SH-SY5Y (cell line): Measurements from ENCODE around the gene POLR2E.

ENCODE experiments used
- GATA2 ChIP-seq: IDR thresholded peaks from 2 replicates; pipeline ENCODE4 v1.6.1; 2011; ENCODE audit warnings: mild to moderate bottlenecking, low read depth, low read length
- GATA3 ChIP-seq: IDR thresholded peaks from 2 replicates; pipeline ENCODE4 v1.6.1; 2011; ENCODE audit warnings: low read depth, mild to moderate bottlenecking, low read length, moderate library complexity

POLR2E gene

DNA sequence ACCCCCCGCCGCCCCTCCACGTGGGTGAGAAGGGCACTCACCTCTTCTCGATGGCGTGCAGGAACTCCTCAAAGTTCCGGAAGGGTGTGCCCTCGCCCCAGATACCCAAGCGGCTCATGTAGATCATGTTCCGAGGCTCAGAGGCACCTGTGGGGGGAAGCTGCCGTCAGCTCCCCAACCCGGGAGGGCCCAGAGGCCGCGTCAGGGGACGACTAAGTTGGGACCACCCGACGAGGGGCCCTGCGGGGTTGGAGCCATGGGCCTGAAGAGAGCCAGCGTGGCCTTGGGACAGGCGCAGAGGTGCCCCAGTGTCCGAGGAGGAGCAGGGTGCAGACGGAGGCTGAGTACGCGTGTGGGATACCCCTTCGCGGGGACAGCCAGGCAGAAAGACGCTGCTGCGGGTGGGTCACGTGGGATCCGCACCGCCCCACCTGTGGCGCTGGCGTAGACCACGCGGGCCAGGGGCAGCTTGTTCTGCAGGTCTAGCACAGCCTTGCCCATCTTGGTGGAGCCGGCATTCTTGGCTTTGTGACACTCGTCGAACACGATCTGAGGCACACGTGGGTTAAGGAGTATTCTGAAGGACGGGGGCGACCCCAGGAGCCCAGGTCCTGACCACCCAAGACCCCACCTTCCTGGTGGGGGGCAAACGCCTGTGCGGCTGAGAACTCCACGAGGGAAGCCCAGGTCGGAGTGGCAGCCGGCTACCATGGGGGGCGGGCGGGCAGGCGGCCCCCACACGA, 24.5 kb upstream of the POLR2E start:
- TF ChIP-seq GATA3 (no peak), GATA2 (no peak)

DNA sequence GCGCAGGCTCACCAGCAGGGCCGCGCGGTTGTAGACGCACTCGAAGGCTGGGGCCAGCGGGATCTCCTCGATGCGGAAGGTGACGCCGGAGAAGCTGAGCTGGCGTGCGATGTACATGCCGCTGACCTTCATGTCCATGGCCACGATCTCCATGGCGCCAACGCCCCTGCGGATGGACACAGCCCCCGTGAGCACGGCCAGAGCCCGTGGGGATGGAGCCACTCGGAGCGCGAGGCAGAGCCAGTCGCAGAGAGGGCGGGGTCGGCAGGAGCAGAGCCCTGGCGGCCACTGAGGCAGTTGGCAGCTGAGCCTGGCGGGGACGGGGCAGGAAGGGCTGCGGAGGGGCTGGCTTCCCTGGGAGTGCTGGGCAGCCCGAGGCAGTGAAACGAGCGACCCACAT, 23.8 kb upstream of the POLR2E start:
- no peak for TF ChIP-seq GATA3
- no peak for TF ChIP-seq GATA2

DNA sequence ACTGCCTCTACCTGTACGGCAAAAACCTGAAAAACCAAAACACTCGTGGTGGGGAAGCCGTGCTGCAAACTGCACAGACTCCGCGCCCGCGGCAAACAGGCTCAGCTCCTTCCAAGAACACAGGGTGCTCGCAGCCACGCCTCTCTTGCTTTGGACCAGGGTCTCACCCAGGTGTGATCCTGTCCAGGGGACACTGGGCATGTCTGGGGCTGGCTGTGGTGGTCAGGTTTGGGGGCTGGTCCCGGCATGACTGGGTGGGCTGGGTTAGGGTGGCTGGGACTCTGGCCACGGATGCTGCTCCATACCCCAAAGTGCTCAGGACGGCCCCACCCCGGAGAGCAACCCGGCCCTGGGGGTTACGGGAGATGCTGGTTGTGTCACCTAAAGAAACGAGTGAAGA, 22.5 kb upstream of the POLR2E start:
- TF ChIP-seq GATA3 = no peak
- no peak for TF ChIP-seq GATA2

DNA sequence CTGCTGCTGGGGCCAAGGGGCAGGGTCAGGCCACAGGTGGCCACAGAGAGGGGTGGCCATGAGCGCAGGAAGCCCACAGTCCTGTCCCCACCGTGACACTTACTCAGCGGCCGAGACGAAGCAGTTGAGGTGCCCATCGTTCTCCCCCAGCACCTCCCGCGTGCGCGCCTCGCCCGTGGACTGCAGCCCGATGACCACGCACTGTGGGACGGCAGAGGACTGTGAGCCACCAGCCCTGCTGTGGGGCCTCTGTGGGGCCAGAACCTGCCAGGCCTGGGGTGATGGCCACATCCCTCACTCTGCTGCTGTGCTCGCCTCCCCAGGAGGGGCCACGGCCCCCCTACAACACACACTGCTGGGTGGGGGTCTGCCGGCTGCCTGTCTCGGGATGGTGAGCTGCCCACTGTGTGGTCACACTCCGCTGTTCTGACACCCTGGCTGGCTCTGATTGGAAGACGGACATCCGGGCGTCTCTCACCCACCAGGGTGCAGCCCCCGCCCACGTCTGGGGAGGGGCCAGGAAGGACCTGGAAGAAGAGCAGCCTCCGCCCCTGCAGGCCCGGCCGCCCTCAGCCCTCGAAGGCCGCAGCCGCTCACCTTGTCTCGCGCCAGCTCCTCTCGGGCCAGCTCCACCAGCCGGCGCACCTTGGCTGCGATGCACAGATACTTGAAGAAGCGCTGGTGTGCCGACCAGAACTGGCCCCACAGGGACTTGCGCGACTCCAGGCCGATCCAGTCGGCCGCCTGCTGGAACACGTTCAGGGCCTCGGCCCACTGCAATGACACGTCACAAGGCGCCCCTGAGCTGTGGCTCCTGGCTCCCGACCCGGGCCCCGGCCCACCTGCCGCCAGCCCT, 21.8 kb upstream of the POLR2E start:
- TF ChIP-seq GATA2 = no peak
- no peak for TF ChIP-seq GATA3

DNA sequence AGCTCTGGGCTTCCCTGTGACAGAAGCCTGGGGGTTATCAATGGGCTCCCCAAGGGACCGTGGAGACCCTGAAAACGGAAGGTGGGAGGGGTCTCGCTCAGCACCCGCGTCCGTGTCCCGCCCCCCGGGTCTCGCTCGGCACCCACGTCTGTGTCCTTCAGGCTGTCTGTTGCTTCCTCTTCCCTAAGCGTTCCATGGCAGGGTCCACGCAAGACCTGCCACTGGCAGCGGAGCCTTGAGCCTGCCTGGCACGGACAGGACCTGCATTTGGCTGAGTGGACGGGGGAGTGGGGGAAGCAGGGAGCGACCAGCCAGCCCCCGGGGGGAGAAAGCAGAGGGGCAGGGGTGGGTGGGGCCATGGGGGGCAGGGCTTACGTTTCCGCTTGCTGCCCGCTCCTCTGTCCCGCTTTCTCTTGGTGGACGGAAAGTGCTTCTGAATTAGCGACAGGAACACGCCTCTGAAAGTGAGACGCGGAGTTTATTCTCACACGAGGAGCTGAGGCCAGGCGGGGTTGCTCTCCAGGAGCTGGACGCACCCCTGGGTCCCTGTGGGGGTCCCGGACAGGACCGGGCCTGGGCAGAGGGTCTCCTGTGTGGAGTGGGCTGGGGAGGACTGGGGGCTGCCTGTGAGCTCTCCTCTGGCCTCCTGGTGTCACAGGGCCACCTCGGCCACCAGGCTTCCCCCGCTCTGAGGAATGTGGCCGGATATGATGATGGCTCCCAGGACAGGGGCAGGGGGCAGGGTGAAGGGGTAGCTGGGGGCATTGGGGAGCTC, 20.7 kb upstream of the POLR2E start:
- no peak for TF ChIP-seq GATA3
- no peak for TF ChIP-seq GATA2

DNA sequence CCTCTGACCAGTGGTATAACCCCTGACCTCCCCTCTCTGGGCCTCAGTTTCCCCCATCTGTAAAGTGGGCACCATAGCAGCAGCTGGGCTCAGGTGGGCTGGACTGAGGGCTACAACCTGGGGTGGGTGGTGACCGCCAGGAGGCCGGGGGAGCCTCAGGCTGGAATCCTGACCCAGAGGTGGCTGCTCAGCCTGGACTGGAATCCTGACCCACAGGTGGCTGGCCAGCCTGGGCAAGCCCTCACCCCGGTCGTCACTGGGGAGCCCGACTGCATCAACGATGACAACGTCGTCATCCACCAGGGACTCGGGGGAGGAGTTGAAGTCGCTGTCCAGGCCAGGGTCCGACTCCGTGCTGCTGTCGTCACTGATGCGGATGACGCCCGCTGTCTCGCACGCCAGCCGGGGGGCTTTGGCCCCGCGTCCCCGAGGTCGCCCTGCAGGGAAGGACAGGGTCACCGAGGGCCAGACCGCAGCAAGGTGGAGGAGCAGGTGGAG, 18.9 kb upstream of the POLR2E start:
- TF ChIP-seq GATA3 = no peak
- no peak for TF ChIP-seq GATA2

DNA sequence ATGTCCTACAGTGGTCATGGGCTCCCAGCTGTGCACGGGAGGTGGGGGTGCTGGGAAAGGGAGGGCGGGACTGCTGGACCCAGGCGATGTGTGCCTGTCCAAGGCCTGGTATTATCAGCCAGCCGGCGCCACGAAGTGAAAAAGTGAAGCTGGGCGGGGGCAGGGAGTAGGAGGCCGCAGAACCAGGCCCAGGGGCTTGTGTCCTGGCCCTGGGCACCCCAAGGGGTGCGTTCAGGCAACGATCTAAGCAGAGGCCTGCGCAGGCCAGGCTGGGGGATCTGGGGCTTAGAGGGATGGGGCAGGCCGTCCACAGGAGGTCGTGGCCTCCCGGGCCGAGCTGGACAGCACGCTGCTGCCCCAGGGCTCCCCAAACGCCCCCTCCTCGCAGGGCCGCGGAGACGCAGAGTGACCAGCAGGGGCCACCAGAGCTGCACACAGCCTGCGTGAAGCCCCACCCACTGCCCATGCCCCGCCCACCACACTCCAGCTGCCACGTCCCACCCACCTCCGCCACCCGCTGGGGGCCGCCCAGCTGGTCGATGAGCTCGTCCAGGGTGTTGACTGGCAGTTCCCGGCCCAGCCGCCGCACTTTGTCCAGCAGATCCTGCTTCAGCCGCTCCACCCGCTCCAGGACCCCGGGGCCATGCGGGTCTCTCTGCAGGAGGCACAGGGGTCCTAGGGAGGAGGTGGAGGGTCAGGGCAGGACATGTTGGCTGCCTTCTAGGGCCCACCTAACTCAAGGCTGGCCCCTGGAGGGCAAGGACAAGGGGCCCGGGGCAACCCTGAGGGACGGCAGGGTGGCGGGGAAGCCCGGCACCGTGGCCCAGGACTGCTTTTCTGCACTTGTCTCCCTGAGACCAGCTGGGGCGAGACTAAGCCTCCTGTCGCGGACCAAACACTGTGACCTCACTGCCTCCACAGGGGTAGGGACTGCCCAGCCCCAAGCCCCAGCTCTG, 18.1 kb upstream of the POLR2E start:
- no peak for TF ChIP-seq GATA2
- no peak for TF ChIP-seq GATA3

DNA sequence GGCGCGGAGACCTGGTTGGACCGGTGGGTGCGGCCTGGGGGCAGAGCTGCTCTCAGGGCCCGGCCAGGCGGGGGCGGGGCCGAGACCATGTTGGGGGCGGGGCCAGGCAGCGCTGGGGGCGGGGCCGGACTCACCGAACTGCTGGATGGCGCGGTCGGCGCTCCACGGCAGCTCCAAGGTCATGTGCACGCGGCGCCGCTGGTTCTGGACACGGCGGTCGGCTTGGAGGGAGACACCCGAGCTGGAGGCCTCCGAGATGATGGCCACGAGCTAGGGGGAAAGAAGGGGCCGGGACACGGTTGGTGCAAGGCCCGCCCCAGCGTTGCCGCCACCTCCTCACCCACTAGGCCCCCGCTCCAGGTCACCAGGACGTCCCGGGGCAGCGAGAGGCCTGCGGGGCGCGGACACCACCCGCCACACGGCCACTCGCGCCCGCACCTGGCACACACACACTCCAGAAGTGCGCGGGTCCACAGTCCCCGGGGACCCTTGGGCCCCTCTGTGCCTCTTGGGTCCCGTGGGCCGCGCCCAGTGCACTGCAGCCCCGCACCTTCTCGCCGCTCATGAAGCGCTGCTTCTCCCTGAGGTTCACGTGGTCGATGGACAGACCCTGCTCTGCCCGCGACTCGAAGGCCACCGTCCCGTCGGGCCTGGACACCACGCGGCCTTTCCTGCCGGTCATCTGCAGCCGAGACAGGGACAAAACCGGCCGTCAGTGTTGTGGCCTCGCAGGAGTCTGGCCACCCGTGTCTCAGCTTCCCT, 17.3 kb upstream of the POLR2E start:
- no peak for TF ChIP-seq GATA2
- TF ChIP-seq GATA3 = no peak

DNA sequence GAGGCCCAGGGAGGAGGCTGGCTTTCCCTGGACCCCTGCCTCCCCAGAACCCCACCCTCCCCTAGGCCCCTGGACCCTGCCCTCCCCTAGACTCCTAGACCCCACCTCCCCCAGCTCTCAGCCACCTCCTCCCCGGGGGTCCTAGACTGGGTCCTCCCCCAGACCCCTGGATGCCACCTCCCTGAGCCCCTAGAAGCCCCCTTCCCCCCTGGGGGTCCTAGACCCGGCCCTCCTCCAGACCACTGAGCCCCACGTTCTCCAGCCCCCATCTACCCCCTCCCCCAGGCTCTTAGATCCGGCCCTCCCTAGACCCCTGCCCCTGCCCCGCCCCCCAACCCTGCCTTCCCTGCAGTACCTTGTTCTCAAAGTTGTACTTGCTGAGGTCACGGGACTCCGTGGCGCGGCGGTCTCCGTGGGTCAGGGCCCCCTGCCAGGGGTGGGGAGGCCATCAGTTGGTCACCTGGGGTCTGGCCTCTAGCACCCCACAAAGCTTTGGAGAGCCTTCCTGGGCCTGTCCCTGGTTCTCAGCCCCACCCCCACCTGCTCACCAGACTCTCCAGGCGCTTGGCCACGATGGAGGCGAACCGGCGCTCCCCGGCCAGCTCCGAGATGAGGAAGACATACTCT, 16.6 kb upstream of the POLR2E start:
- TF ChIP-seq GATA2 (no peak), GATA3 (no peak)

DNA sequence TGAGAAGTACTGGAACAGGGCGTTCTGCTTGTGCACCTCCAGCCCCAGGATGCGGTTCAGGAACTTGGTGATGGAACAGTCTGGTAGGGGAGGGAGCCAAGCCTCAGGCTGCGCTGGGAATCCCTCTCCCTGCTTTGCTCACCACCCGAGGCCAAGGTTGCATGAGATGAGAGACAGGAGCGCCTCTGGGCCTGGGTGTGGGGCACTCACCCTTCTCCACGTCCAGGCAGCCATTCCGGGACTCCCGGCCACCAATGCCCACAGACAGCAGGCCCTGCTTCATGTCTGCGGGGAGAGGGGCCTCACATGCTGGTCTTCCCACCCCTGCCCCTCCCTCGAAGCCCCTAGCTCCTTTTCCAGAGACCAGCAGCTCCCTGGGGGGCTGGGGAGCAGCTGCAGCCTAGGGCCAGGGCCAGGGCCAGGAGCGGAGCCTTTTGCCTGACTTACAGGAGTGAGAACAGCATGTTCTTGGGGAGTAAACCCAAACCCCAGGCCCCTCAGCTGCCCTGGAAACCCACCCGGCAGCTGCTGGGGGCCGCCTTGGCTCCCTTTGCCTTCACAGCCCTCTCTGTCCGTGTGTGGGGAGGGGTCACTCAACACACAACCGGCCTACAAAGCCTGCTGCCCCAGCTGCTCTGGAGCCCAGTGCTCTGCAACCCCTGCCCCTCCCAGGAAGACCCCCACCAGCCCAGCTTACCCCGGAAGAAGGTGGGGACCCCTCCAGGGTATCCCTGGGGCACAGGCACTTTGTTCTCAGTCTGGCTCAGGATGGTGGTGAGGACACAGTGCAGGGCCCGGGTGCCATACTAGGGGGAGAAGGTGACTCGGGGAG, 15.8 kb upstream of the POLR2E start:
- TF ChIP-seq GATA3 (no peak), GATA2 (no peak)
